ENCODE measurements around the gene KLRK1.

KLRK1 gene

GRCh38 chr12:10395390-10395998, 5.7 kb upstream of the KLRK1 start (continued):
- no peak for TF ChIP-seq PRDM2 (tag by site-specific recombination; IDR thresholded peaks at IDR 0.05; ENCODE audit: borderline replicate concordance)
- TF ChIP-seq ZNF133 (tag by site-specific recombination; IDR thresholded peaks at IDR 0.05) = no peak
- TF ChIP-seq ZNF174 (tag by site-specific recombination; IDR thresholded peaks at IDR 0.05) = no peak
- no peak for TF ChIP-seq ZNF350 (tag by site-specific recombination; IDR thresholded peaks at IDR 0.05)
- TF ChIP-seq ZNF660 (tag by site-specific recombination; IDR thresholded peaks at IDR 0.05) = no peak
- TF ChIP-seq SP7 (tag by site-specific recombination; IDR thresholded peaks at IDR 0.05) = 0 out of 2 replicates have a peak, but pooled peaks have one; percentile 31
- TF ChIP-seq BCL11B (tag by site-specific recombination; IDR thresholded peaks at IDR 0.05; ENCODE audit: low read depth) = no peak
- no peak for TF ChIP-seq SCRT2 (tag by site-specific recombination; IDR thresholded peaks at IDR 0.05)
- TF ChIP-seq ZSCAN30 (tag by site-specific recombination; IDR thresholded peaks at IDR 0.05) = no peak
- TF ChIP-seq ZNF140 (tag by site-specific recombination; IDR thresholded peaks at IDR 0.05) = no peak
- TF ChIP-seq ZNF645 (tag by site-specific recombination; IDR thresholded peaks at IDR 0.05) = no peak
- no peak for TF ChIP-seq AEBP2 (tag by site-specific recombination; IDR thresholded peaks at IDR 0.05; ENCODE audit: borderline replicate concordance)
- peak; percentile 39; the same call in 1 of the 2 replicates for TF ChIP-seq ZBTB11 (tag by site-specific recombination; conservative IDR thresholded peaks at IDR 0.05; ENCODE audit: low read depth)
- TF ChIP-seq ZNF19 (tag by site-specific recombination; IDR thresholded peaks at IDR 0.05; ENCODE audit: low read depth) = no peak
- peak; percentile 29; the same call in 1 of the 2 replicates for TF ChIP-seq REST (tag by site-specific recombination; IDR thresholded peaks at IDR 0.05)
- TF ChIP-seq ZNF24 (tag by site-specific recombination; IDR thresholded peaks at IDR 0.05) = no peak
- peak; percentile 34; the same call in 1 of the 2 replicates for TF ChIP-seq ZNF335 (tag by site-specific recombination; conservative IDR thresholded peaks at IDR 0.05)

Data from HEK293 (cell line).